Measurements from ENCODE around the gene SCN3B. TPM values are rescaled to one million over a fixed set of nuclear protein-coding genes. Genes with fewer than 3 reads are reported as not detected.

The SCN3B gene
- total and polyA plus RNA-seq, 4 donors = 0.05 to 0.17 (median 0.05) TPM; not detected in 1

DNA sequence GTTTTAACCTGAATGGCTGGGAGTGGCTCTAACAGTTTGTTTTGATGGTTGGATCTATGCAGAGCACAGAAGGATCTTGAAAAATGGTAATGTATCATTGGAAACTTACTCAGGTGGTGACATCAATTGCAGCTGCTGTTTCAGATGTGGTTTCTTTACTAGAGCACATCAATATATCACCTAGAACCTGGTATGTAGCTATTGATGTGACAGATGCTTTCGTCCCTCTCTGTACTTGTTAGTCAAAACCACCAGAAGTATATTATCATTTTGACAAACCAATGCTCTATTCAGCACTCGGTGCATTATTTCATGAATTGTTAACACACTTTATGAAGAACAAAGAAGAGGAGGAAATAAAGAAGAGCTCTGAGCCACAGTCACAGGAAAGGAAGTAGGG lies 26.6 kb upstream of the SCN3B start:
- Histone ChIP-seq H3K27me3 (ENCODE audit: control insufficient read depth in 4 of 4, insufficient read depth in 4 of 4, low read length in 3 of 4) (peaks cover 0 to 4% (median 0%) of the 10 kb centered on the region in 4 donors), H3K27ac (ENCODE audit: low read depth in 1 of 2, low read length in 2 of 2) (no peak overlapping the region), H3K4me1 (ENCODE audit: control insufficient read depth in 4 of 4, insufficient read depth in 4 of 4, low read length in 3 of 4) (no peaks in the 10 kb centered on the region), H3K9ac (ENCODE audit: low read depth in 1 of 2, low read length in 2 of 2) (no peak overlapping the region), H3K4me3 (ENCODE audit: low read depth in 1 of 3, low read length in 3 of 3) (no peak overlapping the region), H3K36me3 (ENCODE audit: control insufficient read depth in 4 of 4, insufficient read depth in 3 of 4, low read depth in 1 of 4, low read length in 3 of 4) (no peaks in the 10 kb centered on the region), H3K9me3 (ENCODE audit: control insufficient read depth in 4 of 4, low read length in 3 of 4) (no peaks in the 10 kb centered on the region)
- TF ChIP-seq, protein P1, sequence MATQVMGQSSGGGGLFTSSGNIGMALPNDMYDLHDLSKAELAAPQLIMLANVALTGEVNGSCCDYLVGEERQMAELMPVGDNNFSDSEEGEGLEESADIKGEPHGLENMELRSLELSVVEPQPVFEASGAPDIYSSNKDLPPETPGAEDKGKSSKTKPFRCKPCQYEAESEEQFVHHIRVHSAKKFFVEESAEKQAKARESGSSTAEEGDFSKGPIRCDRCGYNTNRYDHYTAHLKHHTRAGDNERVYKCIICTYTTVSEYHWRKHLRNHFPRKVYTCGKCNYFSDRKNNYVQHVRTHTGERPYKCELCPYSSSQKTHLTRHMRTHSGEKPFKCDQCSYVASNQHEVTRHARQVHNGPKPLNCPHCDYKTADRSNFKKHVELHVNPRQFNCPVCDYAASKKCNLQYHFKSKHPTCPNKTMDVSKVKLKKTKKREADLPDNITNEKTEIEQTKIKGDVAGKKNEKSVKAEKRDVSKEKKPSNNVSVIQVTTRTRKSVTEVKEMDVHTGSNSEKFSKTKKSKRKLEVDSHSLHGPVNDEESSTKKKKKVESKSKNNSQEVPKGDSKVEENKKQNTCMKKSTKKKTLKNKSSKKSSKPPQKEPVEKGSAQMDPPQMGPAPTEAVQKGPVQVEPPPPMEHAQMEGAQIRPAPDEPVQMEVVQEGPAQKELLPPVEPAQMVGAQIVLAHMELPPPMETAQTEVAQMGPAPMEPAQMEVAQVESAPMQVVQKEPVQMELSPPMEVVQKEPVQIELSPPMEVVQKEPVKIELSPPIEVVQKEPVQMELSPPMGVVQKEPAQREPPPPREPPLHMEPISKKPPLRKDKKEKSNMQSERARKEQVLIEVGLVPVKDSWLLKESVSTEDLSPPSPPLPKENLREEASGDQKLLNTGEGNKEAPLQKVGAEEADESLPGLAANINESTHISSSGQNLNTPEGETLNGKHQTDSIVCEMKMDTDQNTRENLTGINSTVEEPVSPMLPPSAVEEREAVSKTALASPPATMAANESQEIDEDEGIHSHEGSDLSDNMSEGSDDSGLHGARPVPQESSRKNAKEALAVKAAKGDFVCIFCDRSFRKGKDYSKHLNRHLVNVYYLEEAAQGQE (IDR thresholded peaks at IDR 0.05) = no peak
- TF ChIP-seq SP1 (IDR thresholded peaks at IDR 0.05) = no peak
- TF ChIP-seq TAF1 (conservative IDR thresholded peaks at IDR 0.05) = no peak
- no peak for TF ChIP-seq RAD21 (IDR thresholded peaks at IDR 0.05)
- no peak for TF ChIP-seq GABPA (IDR thresholded peaks at IDR 0.05 in 1 of 2, conservative IDR thresholded peaks at IDR 0.05 in 1 of 2)
- TF ChIP-seq HNF4A (conservative IDR thresholded peaks at IDR 0.05) = no peak
- TF ChIP-seq, protein P2, sequence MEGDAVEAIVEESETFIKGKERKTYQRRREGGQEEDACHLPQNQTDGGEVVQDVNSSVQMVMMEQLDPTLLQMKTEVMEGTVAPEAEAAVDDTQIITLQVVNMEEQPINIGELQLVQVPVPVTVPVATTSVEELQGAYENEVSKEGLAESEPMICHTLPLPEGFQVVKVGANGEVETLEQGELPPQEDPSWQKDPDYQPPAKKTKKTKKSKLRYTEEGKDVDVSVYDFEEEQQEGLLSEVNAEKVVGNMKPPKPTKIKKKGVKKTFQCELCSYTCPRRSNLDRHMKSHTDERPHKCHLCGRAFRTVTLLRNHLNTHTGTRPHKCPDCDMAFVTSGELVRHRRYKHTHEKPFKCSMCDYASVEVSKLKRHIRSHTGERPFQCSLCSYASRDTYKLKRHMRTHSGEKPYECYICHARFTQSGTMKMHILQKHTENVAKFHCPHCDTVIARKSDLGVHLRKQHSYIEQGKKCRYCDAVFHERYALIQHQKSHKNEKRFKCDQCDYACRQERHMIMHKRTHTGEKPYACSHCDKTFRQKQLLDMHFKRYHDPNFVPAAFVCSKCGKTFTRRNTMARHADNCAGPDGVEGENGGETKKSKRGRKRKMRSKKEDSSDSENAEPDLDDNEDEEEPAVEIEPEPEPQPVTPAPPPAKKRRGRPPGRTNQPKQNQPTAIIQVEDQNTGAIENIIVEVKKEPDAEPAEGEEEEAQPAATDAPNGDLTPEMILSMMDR (IDR thresholded peaks at IDR 0.05; ENCODE audit: low read depth, low read length, missing input control) = no peak
- no peak for TF ChIP-seq NR2F2 (IDR thresholded peaks at IDR 0.05)
- TF ChIP-seq JUND (IDR thresholded peaks at IDR 0.05) = no peak
- DNase-seq (ENCODE audit: low spot score) = no peak
- WGBS = 71% methylated on average over 2 of the region's 2 CpGs

DNA sequence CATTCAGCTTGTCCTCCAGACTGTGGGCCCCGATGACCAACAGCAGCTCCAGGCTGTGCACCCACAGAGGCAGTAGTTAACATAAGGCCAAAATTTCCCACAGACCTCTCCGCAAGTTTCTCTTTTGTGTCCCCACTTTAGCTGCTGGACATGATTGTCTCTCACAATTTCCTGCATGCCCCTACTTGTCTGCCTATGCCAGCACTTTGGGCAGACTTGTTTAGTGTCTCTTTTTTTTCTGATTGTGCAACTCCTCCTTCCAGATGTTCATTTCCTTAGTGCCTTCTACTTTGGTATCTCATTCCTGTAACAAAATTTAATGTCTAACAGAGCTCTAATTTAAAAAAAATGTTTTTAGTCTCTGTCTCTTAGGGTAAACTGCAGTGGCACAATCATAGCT lies 23.8 kb upstream of the SCN3B start:
- Histone ChIP-seq H3K27me3 (ENCODE audit: control insufficient read depth in 4 of 4, insufficient read depth in 4 of 4, low read length in 3 of 4) (peaks cover 0 to 4% (median 0%) of the 10 kb centered on the region in 4 donors), H3K27ac (ENCODE audit: low read depth in 1 of 2, low read length in 2 of 2) (no peak overlapping the region), H3K9me3 (ENCODE audit: control insufficient read depth in 4 of 4, low read length in 3 of 4) (no peaks in the 10 kb centered on the region), H3K4me1 (ENCODE audit: control insufficient read depth in 4 of 4, insufficient read depth in 4 of 4, low read length in 3 of 4) (no peaks in the 10 kb centered on the region), H3K4me3 (ENCODE audit: low read depth in 1 of 3, low read length in 3 of 3) (no peak overlapping the region), H3K36me3 (ENCODE audit: control insufficient read depth in 4 of 4, insufficient read depth in 3 of 4, low read depth in 1 of 4, low read length in 3 of 4) (no peaks in the 10 kb centered on the region), H3K9ac (ENCODE audit: low read depth in 1 of 2, low read length in 2 of 2) (no peak overlapping the region)
- no peak for DNase-seq (ENCODE audit: low spot score)
- TF ChIP-seq YY1 (IDR thresholded peaks at IDR 0.05) (no peak), RXRA (IDR thresholded peaks at IDR 0.05) (no peak), HNF4A (conservative IDR thresholded peaks at IDR 0.05) (no peak), GABPA (IDR thresholded peaks at IDR 0.05 in 1 of 2, conservative IDR thresholded peaks at IDR 0.05 in 1 of 2) (no peak)
- TF ChIP-seq, protein P2 (IDR thresholded peaks at IDR 0.05; ENCODE audit: low read depth, low read length, missing input control) = no peak
- TF ChIP-seq, protein P1 (IDR thresholded peaks at IDR 0.05) = no peak
- TF ChIP-seq, protein P3, sequence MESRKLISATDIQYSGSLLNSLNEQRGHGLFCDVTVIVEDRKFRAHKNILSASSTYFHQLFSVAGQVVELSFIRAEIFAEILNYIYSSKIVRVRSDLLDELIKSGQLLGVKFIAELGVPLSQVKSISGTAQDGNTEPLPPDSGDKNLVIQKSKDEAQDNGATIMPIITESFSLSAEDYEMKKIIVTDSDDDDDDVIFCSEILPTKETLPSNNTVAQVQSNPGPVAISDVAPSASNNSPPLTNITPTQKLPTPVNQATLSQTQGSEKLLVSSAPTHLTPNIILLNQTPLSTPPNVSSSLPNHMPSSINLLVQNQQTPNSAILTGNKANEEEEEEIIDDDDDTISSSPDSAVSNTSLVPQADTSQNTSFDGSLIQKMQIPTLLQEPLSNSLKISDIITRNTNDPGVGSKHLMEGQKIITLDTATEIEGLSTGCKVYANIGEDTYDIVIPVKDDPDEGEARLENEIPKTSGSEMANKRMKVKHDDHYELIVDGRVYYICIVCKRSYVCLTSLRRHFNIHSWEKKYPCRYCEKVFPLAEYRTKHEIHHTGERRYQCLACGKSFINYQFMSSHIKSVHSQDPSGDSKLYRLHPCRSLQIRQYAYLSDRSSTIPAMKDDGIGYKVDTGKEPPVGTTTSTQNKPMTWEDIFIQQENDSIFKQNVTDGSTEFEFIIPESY (IDR thresholded peaks at IDR 0.05) = no peak
- 88% methylated on average over 2 of the region's 2 CpGs for WGBS

All from liver (tissue), 9 donors.